D721Med (cell line): Measurements from ENCODE around the gene RASGRP1.

ENCODE experiments used
- DNase-seq: peaks from one replicate; pipeline ENCODE4 v3.0.0; 2011; ENCODE audit warnings: low spot score; ENCODE audit not compliant: insufficient read length
- FAIRE-seq: peaks from 2 replicates; lab custom pipeline; 2011; peaks lifted over from hg19 to GRCh38; lab: Jason Lieb, UNC
- CTCF ChIP-seq: IDR thresholded peaks from 2 replicates; pipeline ENCODE4 v1.5.1; 2012; ENCODE audit warnings: mild to moderate bottlenecking, control low read depth; ENCODE audit not compliant: insufficient read depth; ENCODE audit errors: missing control alignments

Gene RASGRP1

GRCh38 chr15:38576837-38577236, 12.2 kb upstream of the RASGRP1 start:
- TF ChIP-seq CTCF: no peak
- no peak for FAIRE-seq
- DNase-seq: no peak

- DNase-seq: no peak
- FAIRE-seq: no peak
- TF ChIP-seq CTCF: no peak
Measured at GRCh38 chr15:38576261-38576660, 11.6 kb upstream of the RASGRP1 start.

- DNase-seq: no peak
- TF ChIP-seq CTCF: no peak
- FAIRE-seq: no peak
Measured at GRCh38 chr15:38565287-38565670, 665 bp upstream of the RASGRP1 start.

- DNase-seq (no peak), FAIRE-seq (no peak)
- peak; percentile 54 for TF ChIP-seq CTCF
Measured at GRCh38 chr15:38563723-38564519, 693 bp downstream of the RASGRP1 start.

- no peak for DNase-seq
- no peak for FAIRE-seq
- TF ChIP-seq CTCF: no peak
Measured at GRCh38 chr15:38562278-38562677, 2.3 kb downstream of the RASGRP1 start.

- TF ChIP-seq CTCF: no peak
- DNase-seq: no peak
- no peak for FAIRE-seq
Measured at GRCh38 chr15:38560456-38560926, 4.1 kb downstream of the RASGRP1 start.

- no peak for DNase-seq
Measured at GRCh38 chr15:38559636-38560307, 4.8 kb downstream of the RASGRP1 start.

More at GRCh38 chr15:38559636-38560307, 4.8 kb downstream of the RASGRP1 start:
- FAIRE-seq: no peak
- no peak for TF ChIP-seq CTCF
